ENCODE results near the gene BTG1.

The BTG1 gene

GRCh38 chr12:92098594-92099380 lies 46.9 kb downstream of the BTG1 start:
- no peak for DNase-seq (ENCODE audit: low read depth)

- no peak for DNase-seq (ENCODE audit: low read depth)
Observed at GRCh38 chr12:92096346-92097136, 49.1 kb downstream of the BTG1 start.

- peak; percentile 61 for DNase-seq (ENCODE audit: low read depth)
Observed at GRCh38 chr12:92094751-92095161, 50.9 kb downstream of the BTG1 start.

GRCh38 chr12:92094301-92094700 lies 51.3 kb downstream of the BTG1 start:
- DNase-seq (ENCODE audit: low read depth) = peak; percentile 42

Measured in HS-27A (cell line).